Left hindlimb (tissue), 1 donor: ENCODE results near the gene DEUP1.
"Not testable (repeated sequence)": the region's sequence is repeated elsewhere in the genome, so short reads cannot be mapped to it uniquely, and the experiment has no call there.

Source experiments
- DNase-seq: peaks from one replicate; pipeline ENCODE4 v3.0.0-alpha.2; 2018

DEUP1 gene

GRCh38 chr11:93359396-93359795 lies 28.9 kb downstream of the DEUP1 start:
- no peak for DNase-seq

- no peak for DNase-seq
These were observed 30.9 kb downstream of the DEUP1 start for GRCh38 chr11:93361435-93361834.

- DNase-seq: no peak
These were observed 37.5 kb downstream of the DEUP1 start for GRCh38 chr11:93368022-93368421.

- DNase-seq: no peak
These were observed 39.7 kb downstream of the DEUP1 start for GRCh38 chr11:93370260-93370659.

GRCh38 chr11:93389737-93390136 lies 59.2 kb downstream of the DEUP1 start:
- no peak for DNase-seq

GRCh38 chr11:93392867-93393266 lies 62.3 kb downstream of the DEUP1 start:
- no peak for DNase-seq

- DNase-seq: no peak
These were observed 62.8 kb downstream of the DEUP1 start for GRCh38 chr11:93393386-93393785.

- DNase-seq: no peak
These were observed 63.9 kb downstream of the DEUP1 start for GRCh38 chr11:93394488-93394887.

- DNase-seq: no peak
These were observed 65.8 kb downstream of the DEUP1 start for GRCh38 chr11:93396316-93396715.

GRCh38 chr11:93403930-93404329 lies 73.4 kb downstream of the DEUP1 start:
- no peak for DNase-seq

- no peak for DNase-seq
These were observed 77.3 kb downstream of the DEUP1 start for GRCh38 chr11:93407777-93408401.

GRCh38 chr11:93410441-93410840 lies 79.9 kb downstream of the DEUP1 start:
- DNase-seq: no peak

- no peak for DNase-seq
These were observed 81.2 kb downstream of the DEUP1 start for GRCh38 chr11:93411705-93412104.

- DNase-seq: no peak
These were observed 101.7 kb downstream of the DEUP1 start for GRCh38 chr11:93432247-93432646.

GRCh38 chr11:93443232-93443631 lies 112.7 kb downstream of the DEUP1 start:
- DNase-seq: not testable (repeated sequence)

GRCh38 chr11:93444617-93445073 lies 114.1 kb downstream of the DEUP1 start:
- DNase-seq: no peak

GRCh38 chr11:93458286-93458685 lies 127.7 kb downstream of the DEUP1 start:
- no peak for DNase-seq

GRCh38 chr11:93463666-93464065 lies 133.1 kb downstream of the DEUP1 start:
- DNase-seq: not testable (repeated sequence)

- DNase-seq: no peak
These were observed 134.5 kb downstream of the DEUP1 start for GRCh38 chr11:93464927-93465540.

GRCh38 chr11:93467054-93467453 lies 136.5 kb downstream of the DEUP1 start:
- DNase-seq: no peak

GRCh38 chr11:93468290-93468689 lies 137.7 kb downstream of the DEUP1 start:
- DNase-seq: no peak

- DNase-seq: no peak
These were observed 143.6 kb downstream of the DEUP1 start for GRCh38 chr11:93474123-93474522.

- DNase-seq: no peak
These were observed 146.3 kb downstream of the DEUP1 start for GRCh38 chr11:93476796-93477195.

GRCh38 chr11:93477684-93478234 lies 147.2 kb downstream of the DEUP1 start:
- DNase-seq: no peak

- no peak for DNase-seq
These were observed 148.3 kb downstream of the DEUP1 start for GRCh38 chr11:93478841-93479240.
